Effector memory CD4-positive, alpha-beta T cell (primary cell): ENCODE data around the gene MAGI3.
"Not testable (repeated sequence)": the region's sequence is repeated elsewhere in the genome, so short reads cannot be mapped to it uniquely, and the experiment has no call there.

Experiments used
- DNase-seq, 3 donors: peaks; one replicate each; pipeline ENCODE4 v3.0.0-alpha.2; 2020
- H3K27ac ChIP-seq: 2 replicates; pipeline ENCODE4 v1.7.0; 2013; ENCODE audit warnings: mild to moderate bottlenecking, low read length, moderate library complexity; ENCODE audit not compliant: insufficient read depth, poor library complexity, severe bottlenecking
- H3K27me3 ChIP-seq: replicated peaks from 2 replicates; pipeline ENCODE4 v1.7.0; 2013; ENCODE audit warnings: mild to moderate bottlenecking, low read length; ENCODE audit not compliant: insufficient read depth, control insufficient read depth, poor library complexity, severe bottlenecking
- H3K36me3 ChIP-seq: 2 replicates; pipeline ENCODE4 v1.7.0; 2013; ENCODE audit warnings: mild to moderate bottlenecking, low read length, moderate library complexity; ENCODE audit not compliant: control insufficient read depth, insufficient read depth
- H3K4me1 ChIP-seq: 2 replicates; pipeline ENCODE4 v1.7.0; 2013; ENCODE audit warnings: low read length, mild to moderate bottlenecking; ENCODE audit not compliant: control insufficient read depth, insufficient read depth, poor library complexity, severe bottlenecking
- H3K4me3 ChIP-seq: 2 replicates; pipeline ENCODE4 v1.7.0; 2013; ENCODE audit warnings: low read length, low read depth, mild to moderate bottlenecking; ENCODE audit not compliant: insufficient read depth, poor library complexity, severe bottlenecking
- H3K9me3 ChIP-seq: 2 replicates; pipeline ENCODE4 v1.7.0; 2013; ENCODE audit warnings: mild to moderate bottlenecking, low read length, moderate library complexity; ENCODE audit not compliant: control insufficient read depth

MAGI3 gene

GRCh38 chr1:113508364-113509164 lies 118.2 kb downstream of the MAGI3 start:
- Histone ChIP-seq H3K36me3 (no peaks in the 10 kb centered on the region), H3K27me3 (no peaks in the 10 kb centered on the region), H3K4me3 (no peak overlapping the region), H3K27ac (no peak overlapping the region), H3K9me3 (peaks cover 8% of the 10 kb centered on the region), H3K4me1 (no peaks in the 10 kb centered on the region)
- DNase-seq, result no peak

GRCh38 chr1:113509766-113510165 lies 119.5 kb downstream of the MAGI3 start:
- not testable (repeated sequence) for H3K4me3 ChIP-seq, H3K9me3 ChIP-seq, H3K4me1 ChIP-seq

GRCh38 chr1:113511269-113511668 lies 121.0 kb downstream of the MAGI3 start:
- peaks cover 8% of the 10 kb centered on the region for H3K9me3 ChIP-seq
- no peak overlapping the region for H3K4me3 ChIP-seq
- H3K36me3 ChIP-seq, result no peaks in the 10 kb centered on the region
- no peak for DNase-seq
- no peaks in the 10 kb centered on the region for H3K27me3 ChIP-seq
- no peaks in the 10 kb centered on the region for H3K4me1 ChIP-seq
- H3K27ac ChIP-seq, result no peak overlapping the region

More at GRCh38 chr1:113509766-113510165, 119.5 kb downstream of the MAGI3 start:
- H3K27ac ChIP-seq, H3K36me3 ChIP-seq, H3K27me3 ChIP-seq, DNase-seq: not testable (repeated sequence)

- no peak overlapping the region for H3K4me3 ChIP-seq
- H3K9me3 ChIP-seq, result peaks cover 8% of the 10 kb centered on the region
- H3K36me3 ChIP-seq, result no peaks in the 10 kb centered on the region
- DNase-seq, result no peak
- H3K27ac ChIP-seq, result no peak overlapping the region
- H3K4me1 ChIP-seq, result no peaks in the 10 kb centered on the region
- H3K27me3 ChIP-seq, result no peaks in the 10 kb centered on the region
These were observed 125.2 kb downstream of the MAGI3 start for GRCh38 chr1:113515498-113515897.

- H3K36me3 ChIP-seq, result no peaks in the 10 kb centered on the region
- no peaks in the 10 kb centered on the region for H3K4me1 ChIP-seq
- no peak for DNase-seq
- H3K27me3 ChIP-seq, result no peaks in the 10 kb centered on the region
- H3K4me3 ChIP-seq, result no peak overlapping the region
- no peak overlapping the region for H3K27ac ChIP-seq
- H3K9me3 ChIP-seq, result no peaks in the 10 kb centered on the region
These were observed 127.0 kb downstream of the MAGI3 start for GRCh38 chr1:113517346-113517745.

- H3K9me3 ChIP-seq, result no peaks in the 10 kb centered on the region
- no peaks in the 10 kb centered on the region for H3K36me3 ChIP-seq
- H3K4me3 ChIP-seq, result no peak overlapping the region
- no peaks in the 10 kb centered on the region for H3K4me1 ChIP-seq
- no peak for DNase-seq
- H3K27me3 ChIP-seq, result no peaks in the 10 kb centered on the region
- no peak overlapping the region for H3K27ac ChIP-seq
These were observed 127.7 kb downstream of the MAGI3 start for GRCh38 chr1:113517983-113518382.

- Histone ChIP-seq H3K9me3 (no peaks in the 10 kb centered on the region), H3K27ac (no peak overlapping the region), H3K36me3 (no peaks in the 10 kb centered on the region), H3K4me1 (no peaks in the 10 kb centered on the region), H3K4me3 (no peak overlapping the region), H3K27me3 (no peaks in the 10 kb centered on the region)
- no peak for DNase-seq
These were observed 129.2 kb downstream of the MAGI3 start for GRCh38 chr1:113519556-113519955.

- H3K4me3 ChIP-seq, result no peak overlapping the region
- no peaks in the 10 kb centered on the region for H3K4me1 ChIP-seq
- no peaks in the 10 kb centered on the region for H3K27me3 ChIP-seq
- no peak overlapping the region for H3K27ac ChIP-seq
- no peaks in the 10 kb centered on the region for H3K36me3 ChIP-seq
- no peaks in the 10 kb centered on the region for H3K9me3 ChIP-seq
- DNase-seq, result no peak
These were observed 139.7 kb downstream of the MAGI3 start for GRCh38 chr1:113530021-113530420.

- H3K4me3 ChIP-seq, result no peak overlapping the region
- DNase-seq, result no peak
- H3K9me3 ChIP-seq, result no peaks in the 10 kb centered on the region
- no peaks in the 10 kb centered on the region for H3K36me3 ChIP-seq
- H3K4me1 ChIP-seq, result no peaks in the 10 kb centered on the region
- no peaks in the 10 kb centered on the region for H3K27me3 ChIP-seq
- no peak overlapping the region for H3K27ac ChIP-seq
These were observed 141.0 kb downstream of the MAGI3 start for GRCh38 chr1:113531321-113531720.

- no peak for DNase-seq
- H3K4me1 ChIP-seq, result no peaks in the 10 kb centered on the region
- no peaks in the 10 kb centered on the region for H3K9me3 ChIP-seq
- H3K4me3 ChIP-seq, result no peak overlapping the region
- no peaks in the 10 kb centered on the region for H3K27me3 ChIP-seq
- no peaks in the 10 kb centered on the region for H3K36me3 ChIP-seq
- no peak overlapping the region for H3K27ac ChIP-seq
These were observed 142.7 kb downstream of the MAGI3 start for GRCh38 chr1:113533061-113533460.
